ENCODE results near the gene ARL15.
A peak's percentile ranks its signal among the peaks of the same experiment; 100 is the strongest.

ARL15 gene

GRCh38 chr5:54249210-54250028 lies 61.0 kb downstream of the ARL15 start:
- DNase-seq (ENCODE audit: low spot score): no peak

- DNase-seq (ENCODE audit: low spot score): no peak
Measured at GRCh38 chr5:54247226-54247625, 63.1 kb downstream of the ARL15 start.

DNA sequence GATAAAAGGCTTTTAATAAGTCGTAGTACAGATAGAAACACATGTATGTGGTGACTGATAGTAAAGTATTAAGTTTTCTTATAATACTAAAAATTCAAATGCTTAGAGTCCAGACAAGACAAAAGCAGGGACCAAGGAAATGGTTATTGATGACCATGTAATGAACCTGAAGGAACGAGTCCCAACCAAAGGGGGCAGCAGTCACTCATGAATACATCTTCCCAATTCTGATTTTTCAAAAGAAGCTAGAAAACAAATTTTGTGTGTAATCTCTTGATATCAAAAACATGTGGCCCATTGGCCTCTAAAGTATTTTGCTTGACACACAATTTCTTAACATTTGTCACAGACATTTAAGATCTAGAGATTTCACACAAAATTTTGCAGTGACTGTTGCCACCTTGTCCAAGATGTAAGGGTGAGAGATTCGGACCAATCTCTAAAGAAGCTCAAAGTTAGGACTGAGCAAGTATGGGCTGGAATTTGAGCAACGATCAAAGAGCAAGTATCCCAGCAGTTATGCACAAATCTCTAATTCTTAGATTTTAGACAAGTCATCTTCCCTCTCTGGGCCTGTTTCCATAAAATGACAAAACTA lies 66.8 kb downstream of the ARL15 start:
- DNase-seq (ENCODE audit: low spot score): peak; percentile 30

DNA sequence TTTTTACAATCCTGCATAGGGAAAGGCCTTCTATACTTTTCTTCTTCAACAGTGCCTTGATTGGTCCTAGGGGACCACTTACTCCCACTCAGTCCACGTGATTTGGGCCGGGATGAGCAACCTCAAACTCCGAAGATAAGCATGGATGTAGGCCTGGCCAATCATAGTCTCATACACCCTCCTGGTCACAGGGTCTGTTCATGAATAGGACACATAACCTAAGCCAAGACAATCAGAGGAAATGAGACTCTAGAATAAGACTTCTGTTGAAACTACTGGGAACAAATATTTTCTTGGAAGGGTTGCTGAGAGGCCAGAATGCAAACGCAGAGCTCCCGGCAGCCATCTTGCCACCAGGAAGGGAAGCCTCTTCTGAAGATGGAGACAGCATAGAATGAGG lies 68.1 kb downstream of the ARL15 start:
- DNase-seq (ENCODE audit: low spot score): no peak

DNA sequence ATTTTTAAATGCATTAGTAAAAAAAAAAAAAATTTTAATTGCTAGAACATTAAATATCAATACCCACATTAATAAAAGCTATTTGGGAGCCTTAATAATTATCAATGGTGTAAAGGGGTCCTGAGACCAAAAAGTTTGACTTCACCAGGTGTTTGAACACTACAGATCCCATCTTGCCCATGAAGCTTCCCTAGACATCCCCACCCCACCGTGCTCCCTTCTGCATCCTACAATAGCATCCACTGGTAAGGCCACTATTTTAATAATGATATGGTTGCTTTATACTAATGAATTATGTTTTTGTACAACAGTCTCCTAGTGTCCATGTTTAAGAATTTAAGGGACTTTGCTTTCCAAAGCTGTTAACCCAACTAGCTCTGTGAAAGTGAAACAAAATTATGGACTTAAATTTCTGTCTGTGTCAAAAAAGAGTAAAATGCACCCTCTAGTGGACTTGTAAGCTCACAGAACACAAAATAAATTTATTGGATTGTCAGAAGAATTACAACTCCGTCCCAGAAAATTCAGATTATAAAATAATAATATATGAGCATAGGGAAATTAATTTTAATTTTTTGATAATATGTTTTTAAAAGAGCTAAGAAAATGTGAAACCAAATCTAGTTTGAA lies 76.0 kb downstream of the ARL15 start:
- DNase-seq (ENCODE audit: low spot score): peak; percentile 16

DNA sequence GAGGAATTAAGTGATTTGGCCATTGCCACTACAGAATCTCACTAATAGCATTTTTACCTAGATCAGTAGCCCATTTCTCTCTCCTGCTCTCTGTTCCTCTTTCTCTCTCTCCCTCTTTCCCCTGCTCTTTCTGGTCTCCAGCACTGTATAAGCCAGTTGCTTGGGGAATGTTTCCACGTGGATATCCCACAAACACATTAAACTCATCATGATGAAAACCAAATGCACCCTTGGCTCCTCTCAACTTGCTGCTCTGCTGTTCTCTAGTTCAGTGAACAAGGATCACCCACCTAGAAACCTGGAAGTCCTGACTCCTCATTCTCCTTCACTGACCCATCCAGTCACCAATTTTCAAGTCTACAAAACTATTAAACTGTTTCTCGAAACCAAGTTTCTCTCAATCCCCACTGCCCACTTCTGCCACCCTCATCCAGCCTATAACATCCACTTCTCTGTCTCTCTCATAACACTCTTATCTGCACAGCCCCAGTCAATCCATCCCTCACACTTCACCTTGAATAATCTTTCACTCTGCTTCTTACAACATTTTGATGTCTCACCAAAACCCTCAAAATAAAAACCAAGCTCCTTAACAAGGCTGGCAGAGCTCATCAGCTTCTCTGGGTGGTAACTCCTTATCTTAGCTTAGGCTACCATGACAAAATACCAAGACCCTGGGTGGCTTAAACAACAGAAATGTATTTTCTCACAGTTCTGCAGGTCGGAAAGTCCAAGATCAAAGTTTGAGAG lies 79.3 kb downstream of the ARL15 start:
- DNase-seq (ENCODE audit: low spot score): no peak

DNA sequence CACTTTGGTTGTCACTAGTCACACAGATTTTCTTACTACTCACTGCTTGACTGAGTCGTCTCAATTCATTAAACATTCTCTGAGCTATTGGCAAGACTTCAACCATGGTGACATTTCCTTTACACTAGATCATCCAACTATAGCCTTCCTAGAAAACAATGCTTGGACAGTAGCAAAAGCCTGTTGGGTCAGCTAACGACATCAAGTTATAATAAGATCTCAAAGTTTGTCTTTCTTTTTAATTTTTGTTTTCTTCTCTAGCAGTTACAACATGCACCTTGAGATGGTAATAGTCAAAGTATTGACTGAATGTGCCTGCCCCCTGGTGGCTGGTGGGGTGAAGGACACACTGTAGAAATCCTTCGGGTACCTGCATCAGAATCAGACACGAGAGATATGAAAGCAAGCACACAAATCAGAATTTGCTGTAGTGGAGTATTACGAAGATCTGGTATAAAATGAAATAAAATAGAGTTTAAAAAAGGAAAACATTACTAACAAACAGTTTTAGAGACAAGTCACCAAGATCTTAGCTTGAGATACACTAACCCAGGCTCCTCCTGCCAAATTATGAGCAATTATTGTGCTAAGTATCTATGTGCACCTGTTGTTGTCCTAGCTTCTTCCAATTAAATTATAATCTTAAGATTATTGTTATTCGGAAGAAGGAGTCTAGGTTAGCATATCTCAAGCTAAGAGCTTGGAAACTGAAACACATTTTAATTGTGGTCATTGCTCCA lies 81.2 kb downstream of the ARL15 start:
- peak; percentile 41 for DNase-seq (ENCODE audit: low spot score)

- no peak for DNase-seq (ENCODE audit: low spot score)
Measured at GRCh38 chr5:54227759-54228158, 82.6 kb downstream of the ARL15 start.

- DNase-seq (ENCODE audit: low spot score): no peak
Measured at GRCh38 chr5:54227109-54227508, 83.3 kb downstream of the ARL15 start.

DNA sequence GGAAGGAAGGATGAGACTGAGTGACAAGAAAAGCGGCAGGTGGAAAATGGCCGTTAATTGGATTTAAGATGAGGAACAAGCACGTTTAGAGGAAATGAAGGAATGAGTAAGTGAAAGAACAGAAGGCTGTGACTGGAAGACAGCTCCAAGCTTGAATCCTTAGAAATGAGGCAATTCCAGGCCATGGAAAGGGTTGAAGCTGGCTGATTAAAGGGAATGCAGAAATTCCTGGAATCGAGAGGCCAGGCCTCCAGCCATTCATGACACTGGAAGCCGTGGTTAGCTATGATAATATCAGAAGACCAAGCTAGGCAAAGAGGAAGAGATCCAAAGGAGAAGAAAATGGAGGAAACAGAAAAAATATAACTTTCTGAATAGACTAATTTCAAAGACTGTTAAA lies 84.2 kb downstream of the ARL15 start:
- no peak for DNase-seq (ENCODE audit: low spot score)

GRCh38 chr5:54224103-54224826 lies 86.1 kb downstream of the ARL15 start:
- no peak for DNase-seq (ENCODE audit: low spot score)

- DNase-seq (ENCODE audit: low spot score): no peak
Measured at GRCh38 chr5:54222336-54222735, 88.0 kb downstream of the ARL15 start.

DNA sequence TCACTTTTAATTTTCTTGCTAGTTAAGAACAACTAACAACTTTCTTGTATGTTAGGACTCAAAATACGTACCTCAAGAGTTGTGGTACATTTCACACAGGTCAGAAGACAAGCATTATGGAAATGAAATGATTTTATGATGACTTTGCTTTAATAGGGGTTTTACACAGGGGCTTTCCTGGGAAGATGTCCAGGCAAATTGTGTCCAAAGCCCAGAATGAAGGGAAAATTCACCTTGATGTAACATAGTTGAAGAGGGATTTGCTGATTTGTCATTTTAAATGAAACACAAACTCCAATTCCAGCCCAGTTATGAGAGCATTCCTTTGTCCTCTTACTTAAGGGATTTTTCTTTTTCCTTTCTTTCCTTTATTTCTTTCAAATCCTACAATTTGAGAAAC lies 89.2 kb downstream of the ARL15 start:
- no peak for DNase-seq (ENCODE audit: low spot score)

DNA sequence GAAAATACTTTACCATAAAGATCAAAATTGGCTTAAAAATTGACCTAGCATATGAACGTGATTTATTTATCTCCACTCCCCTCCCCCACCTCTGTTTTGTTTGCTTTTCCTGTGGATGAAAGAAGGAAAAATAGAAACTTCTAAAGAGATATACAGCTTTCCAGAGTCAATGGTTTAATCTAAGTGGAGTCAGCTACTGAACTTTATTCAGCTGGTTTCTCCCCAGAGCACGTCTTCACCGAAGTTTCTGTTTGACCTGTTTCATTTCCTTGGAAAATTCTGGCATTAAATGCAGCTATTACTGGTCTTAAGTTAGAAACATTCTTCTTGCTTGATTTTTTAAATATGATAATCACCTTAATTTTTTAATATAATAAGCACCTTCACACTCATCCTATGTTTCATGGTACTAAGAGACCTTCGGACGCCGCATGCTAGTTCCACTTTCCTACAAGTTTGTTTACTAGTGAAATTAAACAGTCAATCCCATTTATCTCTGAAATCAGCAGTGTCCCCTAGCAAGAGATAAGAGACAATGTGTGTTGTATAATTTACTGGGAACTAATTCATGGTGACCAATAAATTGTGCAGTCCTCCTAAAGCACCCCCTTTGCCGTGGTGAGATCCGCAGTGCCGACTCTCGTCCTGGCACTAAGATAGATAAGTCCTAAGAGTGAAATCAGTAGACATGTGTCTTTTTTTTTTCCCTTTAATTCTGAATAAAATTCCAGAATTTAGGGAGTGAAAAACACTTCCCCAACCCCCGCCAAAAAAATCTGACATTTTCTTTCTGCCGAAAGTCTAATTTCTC lies 89.9 kb downstream of the ARL15 start:
- no peak for DNase-seq (ENCODE audit: low spot score)

DNA sequence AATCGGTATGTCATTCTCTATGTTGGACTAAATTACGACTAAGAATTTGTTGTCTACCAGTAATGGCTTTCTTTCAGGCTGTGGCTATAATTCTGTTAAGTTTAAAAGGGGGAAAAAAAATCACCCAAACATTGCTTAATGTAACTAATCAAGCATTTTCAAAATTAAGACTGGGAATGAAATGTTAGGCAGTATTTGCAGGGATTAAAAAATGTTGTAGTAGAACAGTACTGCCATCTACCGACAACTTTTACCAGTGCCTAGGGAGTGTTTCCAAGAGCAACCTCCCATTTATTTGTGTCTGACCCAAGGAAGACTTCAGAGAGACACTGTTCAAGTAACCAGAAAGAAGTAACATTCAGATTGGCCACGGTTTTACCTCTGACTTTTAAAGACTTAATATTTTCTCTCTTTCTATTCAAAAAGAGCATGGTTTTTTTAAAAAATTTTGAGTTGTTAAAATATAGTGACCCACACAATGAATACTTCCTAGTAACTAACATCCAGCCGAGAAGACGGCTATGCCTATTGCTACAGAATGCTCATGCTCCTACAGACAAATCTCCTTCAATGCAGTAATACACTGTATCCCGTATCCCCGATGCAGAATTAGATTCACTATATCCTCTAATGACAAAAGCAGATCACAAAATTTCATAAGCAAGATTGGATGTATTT lies 92.4 kb downstream of the ARL15 start:
- peak; percentile 72 for DNase-seq (ENCODE audit: low spot score)

- DNase-seq (ENCODE audit: low spot score): no peak
Measured at GRCh38 chr5:54215233-54215736, 95.1 kb downstream of the ARL15 start.

DNA sequence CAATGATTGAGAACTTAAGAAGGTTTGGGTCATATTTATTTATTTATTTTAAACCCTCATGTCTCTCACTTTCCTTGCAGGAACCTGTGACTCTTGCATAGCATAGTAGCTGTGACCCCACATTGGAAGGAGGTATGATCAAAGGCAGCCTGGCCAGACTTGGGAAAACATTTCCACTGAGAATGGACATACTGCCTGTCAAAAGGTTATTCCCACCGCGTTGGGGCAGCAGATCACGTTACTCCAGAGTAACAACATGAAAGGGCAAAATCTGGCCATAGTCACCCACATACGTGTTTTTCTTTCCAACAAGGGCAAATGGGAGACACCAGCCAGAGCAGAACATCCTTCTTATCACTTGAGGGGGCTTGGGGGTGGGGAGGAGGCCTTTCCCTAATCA lies 95.7 kb downstream of the ARL15 start:
- DNase-seq (ENCODE audit: low spot score): no peak

- no peak for DNase-seq (ENCODE audit: low spot score)
Measured at GRCh38 chr5:54212331-54212730, 98.0 kb downstream of the ARL15 start.

DNA sequence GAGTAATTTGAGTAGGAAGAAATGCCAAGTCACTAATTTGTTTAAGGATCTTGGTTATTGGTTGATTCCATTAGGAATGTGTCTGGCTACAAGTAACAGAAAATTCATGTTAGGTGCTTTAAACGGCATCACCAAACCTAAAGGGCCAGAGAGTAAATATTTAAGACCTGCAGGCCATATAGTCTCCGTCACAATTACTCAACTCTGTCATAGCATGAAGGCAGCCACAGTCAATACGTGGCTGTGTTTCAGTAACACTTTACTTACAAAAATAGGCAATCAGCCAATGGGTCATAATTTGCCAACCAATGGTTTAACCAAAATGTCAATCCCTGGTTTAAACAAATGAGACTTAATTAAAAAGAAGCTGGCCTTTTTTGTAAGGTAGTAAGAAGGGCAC lies 98.5 kb downstream of the ARL15 start:
- no peak for DNase-seq (ENCODE audit: low spot score)

- no peak for DNase-seq (ENCODE audit: low spot score)
Measured at GRCh38 chr5:54207566-54207965, 102.8 kb downstream of the ARL15 start.
